HepG2 (cell line): ENCODE data around the gene TBCD. TPM values are rescaled to one million over a fixed set of nuclear protein-coding genes. Genes with fewer than 3 reads are reported as not detected.

Experiments
- ARHGAP35 ChIP-seq: sonication (generic); formaldehyde crosslinking; IDR thresholded peaks from 2 replicates; pipeline ENCODE4 v1.9.0; 2022; ENCODE audit warnings: mild to moderate bottlenecking, inconsistent platforms, moderate library complexity, missing genetic modification reagents, borderline replicate concordance
- CEBPG ChIP-seq: IDR thresholded peaks from 2 replicates; pipeline ENCODE4 v1.6.1; 2016
- CREB1 ChIP-seq, 2 experiments: fragments of 450-650 bp in 1 of 2; IDR thresholded peaks; 2 replicates each; pipeline ENCODE4 v1.6.1; 2016 to 2017; ENCODE audit warnings: control low read depth in 1 of 2, mild to moderate bottlenecking in 1 of 2, missing compliant biosample characterization in 1 of 2, missing genetic modification characterization in 1 of 2
- FOXA3 ChIP-seq: IDR thresholded peaks from 2 replicates; pipeline ENCODE4 v1.6.1; 2016; ENCODE audit warnings: missing genetic modification reagents, missing compliant biosample characterization
- JUNB ChIP-seq: sonication (generic); formaldehyde crosslinking; IDR thresholded peaks from 2 replicates; pipeline ENCODE4 v1.8.0; 2022; ENCODE audit warnings: missing genetic modification reagents, mild to moderate bottlenecking, borderline replicate concordance
- KDM5A ChIP-seq: fragments of 200-600 bp; sonication (generic); IDR thresholded peaks from 2 replicates; pipeline ENCODE4 v1.7.0; 2018; ENCODE audit warnings: antibody characterized with exemption, mild to moderate bottlenecking, low read length, borderline replicate concordance
- MAZ ChIP-seq, 2 experiments: sonication (generic) in 1 of 2; formaldehyde crosslinking in 1 of 2; IDR thresholded peaks; 2 replicates each; pipeline versions ENCODE4 v1.5.0 to v1.6.1; 2012 to 2020; ENCODE audit warnings: low read depth in 2 of 2, mild to moderate bottlenecking in 2 of 2, borderline replicate concordance in 1 of 2, improper control_type of control experiment in 1 of 2, low read length in 1 of 2, missing genetic modification reagents in 1 of 2, moderate library complexity in 1 of 2
- NPAS2 ChIP-seq: sonication (generic); formaldehyde crosslinking; IDR thresholded peaks from 2 replicates; pipeline ENCODE4 v1.8.0; 2022; ENCODE audit warnings: mild to moderate bottlenecking, missing genetic modification reagents, borderline replicate concordance
- SALL2 ChIP-seq: sonication (generic); formaldehyde crosslinking; IDR thresholded peaks from 2 replicates; pipeline ENCODE4 v1.8.1; 2023; ENCODE audit warnings: mild to moderate bottlenecking, missing genetic modification reagents, inconsistent platforms
- ZBTB21 ChIP-seq: sonication (generic); formaldehyde crosslinking; IDR thresholded peaks from 2 replicates; pipeline ENCODE4 v1.4.0; 2020; ENCODE audit warnings: missing genetic modification reagents
- ZFP90 ChIP-seq: sonication (generic); formaldehyde crosslinking; IDR thresholded peaks from 2 replicates; pipeline ENCODE4 v1.8.0; 2022; ENCODE audit warnings: missing genetic modification reagents, mild to moderate bottlenecking, inconsistent platforms, borderline replicate concordance
- ZIK1 ChIP-seq: sonication (generic); formaldehyde crosslinking; IDR thresholded peaks from 2 replicates; pipeline ENCODE4 v1.5.0; 2020; ENCODE audit warnings: mild to moderate bottlenecking, low read depth, missing genetic modification reagents, borderline replicate concordance
- ZKSCAN5 ChIP-seq: sonication (generic); formaldehyde crosslinking; IDR thresholded peaks from 2 replicates; pipeline ENCODE4 v1.5.1; 2020; ENCODE audit warnings: mild to moderate bottlenecking, missing genetic modification reagents
- ZNF75D ChIP-seq: sonication (generic); formaldehyde crosslinking; IDR thresholded peaks from 2 replicates; pipeline ENCODE4 v1.8.1; 2023; ENCODE audit warnings: missing genetic modification reagents, mild to moderate bottlenecking, borderline replicate concordance
- ZNF777 ChIP-seq: sonication (generic); formaldehyde crosslinking; IDR thresholded peaks from 2 replicates; pipeline ENCODE4 v1.4.0; 2020; ENCODE audit warnings: missing genetic modification reagents
- ZNF790 ChIP-seq: sonication (generic); formaldehyde crosslinking; IDR thresholded peaks from 2 replicates; pipeline ENCODE4 v1.8.0; 2022; ENCODE audit warnings: missing genetic modification reagents, mild to moderate bottlenecking, borderline replicate concordance
- ZSCAN31 ChIP-seq: sonication (generic); formaldehyde crosslinking; IDR thresholded peaks from 2 replicates; pipeline ENCODE4 v1.5.0; 2020; ENCODE audit warnings: low read depth, mild to moderate bottlenecking, missing genetic modification reagents
- polyA plus RNA-seq, 8 experiments: library from polyadenylated mRNA; depleted of rRNA in 3 of 8; stranded (reverse) in 7 of 8; unstranded in 1 of 8; fragments of >200 nt; fragmentation: Illumina TruSeq in 4 of 8; extraction: Trizol in 4 of 8; gene quantifications; 2 replicates each; pipeline versions ENCODE4 v1.2.1 to v1.2.3, GENCODE V29; 2011 to 2016; ENCODE audit warnings: low read depth in 4 of 8, missing spikeins in 1 of 8, mixed read lengths in 1 of 8; ENCODE audit not compliant: insufficient read depth in 1 of 8
- total RNA-seq, 5 experiments: library from RNA; depleted of rRNA; stranded (reverse); fragments of >200 nt; fragmentation: Illumina TruSeq; extraction: Trizol; gene quantifications; 2 replicates each; pipeline ENCODE4 v1.2.3, GENCODE V29; 2016; ENCODE audit warnings: low read depth in 1 of 5
- TF ChIP-seq, protein P1 (sequence below): sonication (generic); formaldehyde crosslinking; IDR thresholded peaks from 2 replicates; pipeline ENCODE4 v1.4.0; 2020; ENCODE audit warnings: missing genetic modification reagents
- TF ChIP-seq, protein P2 (sequence below): sonication (generic); formaldehyde crosslinking; IDR thresholded peaks from 2 replicates; pipeline ENCODE4 v1.4.0; 2020; ENCODE audit warnings: mild to moderate bottlenecking, missing genetic modification reagents

TBCD gene
- total and polyA plus RNA-seq, 2 of the 13 experiments (the other 11 are each of a cell fraction or from before 2014, with no cell fraction given), result 33.9 to 54.8 TPM

- TF ChIP-seq ZNF790 (CRISPR knock-in tag), result no peak
- peak; percentile 24; the same call in 1 of the 2 replicates for TF ChIP-seq MAZ (IDR thresholded peaks at IDR 0.05; ENCODE audit: borderline replicate concordance, low read depth, low read length)
- TF ChIP-seq MAZ (CRISPR knock-in tag; IDR thresholded peaks at IDR 0.05; ENCODE audit: low read depth), result no peak
- TF ChIP-seq, protein P1, sequence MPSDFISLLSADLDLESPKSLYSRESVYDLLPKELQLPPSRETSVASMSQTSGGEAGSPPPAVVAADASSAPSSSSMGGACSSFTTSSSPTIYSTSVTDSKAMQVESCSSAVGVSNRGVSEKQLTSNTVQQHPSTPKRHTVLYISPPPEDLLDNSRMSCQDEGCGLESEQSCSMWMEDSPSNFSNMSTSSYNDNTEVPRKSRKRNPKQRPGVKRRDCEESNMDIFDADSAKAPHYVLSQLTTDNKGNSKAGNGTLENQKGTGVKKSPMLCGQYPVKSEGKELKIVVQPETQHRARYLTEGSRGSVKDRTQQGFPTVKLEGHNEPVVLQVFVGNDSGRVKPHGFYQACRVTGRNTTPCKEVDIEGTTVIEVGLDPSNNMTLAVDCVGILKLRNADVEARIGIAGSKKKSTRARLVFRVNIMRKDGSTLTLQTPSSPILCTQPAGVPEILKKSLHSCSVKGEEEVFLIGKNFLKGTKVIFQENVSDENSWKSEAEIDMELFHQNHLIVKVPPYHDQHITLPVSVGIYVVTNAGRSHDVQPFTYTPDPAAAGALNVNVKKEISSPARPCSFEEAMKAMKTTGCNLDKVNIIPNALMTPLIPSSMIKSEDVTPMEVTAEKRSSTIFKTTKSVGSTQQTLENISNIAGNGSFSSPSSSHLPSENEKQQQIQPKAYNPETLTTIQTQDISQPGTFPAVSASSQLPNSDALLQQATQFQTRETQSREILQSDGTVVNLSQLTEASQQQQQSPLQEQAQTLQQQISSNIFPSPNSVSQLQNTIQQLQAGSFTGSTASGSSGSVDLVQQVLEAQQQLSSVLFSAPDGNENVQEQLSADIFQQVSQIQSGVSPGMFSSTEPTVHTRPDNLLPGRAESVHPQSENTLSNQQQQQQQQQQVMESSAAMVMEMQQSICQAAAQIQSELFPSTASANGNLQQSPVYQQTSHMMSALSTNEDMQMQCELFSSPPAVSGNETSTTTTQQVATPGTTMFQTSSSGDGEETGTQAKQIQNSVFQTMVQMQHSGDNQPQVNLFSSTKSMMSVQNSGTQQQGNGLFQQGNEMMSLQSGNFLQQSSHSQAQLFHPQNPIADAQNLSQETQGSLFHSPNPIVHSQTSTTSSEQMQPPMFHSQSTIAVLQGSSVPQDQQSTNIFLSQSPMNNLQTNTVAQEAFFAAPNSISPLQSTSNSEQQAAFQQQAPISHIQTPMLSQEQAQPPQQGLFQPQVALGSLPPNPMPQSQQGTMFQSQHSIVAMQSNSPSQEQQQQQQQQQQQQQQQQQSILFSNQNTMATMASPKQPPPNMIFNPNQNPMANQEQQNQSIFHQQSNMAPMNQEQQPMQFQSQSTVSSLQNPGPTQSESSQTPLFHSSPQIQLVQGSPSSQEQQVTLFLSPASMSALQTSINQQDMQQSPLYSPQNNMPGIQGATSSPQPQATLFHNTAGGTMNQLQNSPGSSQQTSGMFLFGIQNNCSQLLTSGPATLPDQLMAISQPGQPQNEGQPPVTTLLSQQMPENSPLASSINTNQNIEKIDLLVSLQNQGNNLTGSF (CRISPR knock-in tag), result no peak
- TF ChIP-seq ZIK1, result no peak
- TF ChIP-seq ZSCAN31 (CRISPR knock-in tag), result 0 out of 2 replicates have a peak, but pooled peaks have one; percentile 25
- TF ChIP-seq NPAS2 (CRISPR knock-in tag), result no peak
- TF ChIP-seq CREB1 (IDR thresholded peaks at IDR 0.05), result no peak
- TF ChIP-seq CREB1 (CRISPR knock-in tag; IDR thresholded peaks at IDR 0.05), result no peak
- no peak for TF ChIP-seq ZNF75D
- no peak for TF ChIP-seq ZNF777
- TF ChIP-seq FOXA3, result peak; percentile 68
- no peak for TF ChIP-seq ZKSCAN5 (CRISPR knock-in tag)
- TF ChIP-seq JUNB (CRISPR knock-in tag), result no peak
- TF ChIP-seq, protein P2, sequence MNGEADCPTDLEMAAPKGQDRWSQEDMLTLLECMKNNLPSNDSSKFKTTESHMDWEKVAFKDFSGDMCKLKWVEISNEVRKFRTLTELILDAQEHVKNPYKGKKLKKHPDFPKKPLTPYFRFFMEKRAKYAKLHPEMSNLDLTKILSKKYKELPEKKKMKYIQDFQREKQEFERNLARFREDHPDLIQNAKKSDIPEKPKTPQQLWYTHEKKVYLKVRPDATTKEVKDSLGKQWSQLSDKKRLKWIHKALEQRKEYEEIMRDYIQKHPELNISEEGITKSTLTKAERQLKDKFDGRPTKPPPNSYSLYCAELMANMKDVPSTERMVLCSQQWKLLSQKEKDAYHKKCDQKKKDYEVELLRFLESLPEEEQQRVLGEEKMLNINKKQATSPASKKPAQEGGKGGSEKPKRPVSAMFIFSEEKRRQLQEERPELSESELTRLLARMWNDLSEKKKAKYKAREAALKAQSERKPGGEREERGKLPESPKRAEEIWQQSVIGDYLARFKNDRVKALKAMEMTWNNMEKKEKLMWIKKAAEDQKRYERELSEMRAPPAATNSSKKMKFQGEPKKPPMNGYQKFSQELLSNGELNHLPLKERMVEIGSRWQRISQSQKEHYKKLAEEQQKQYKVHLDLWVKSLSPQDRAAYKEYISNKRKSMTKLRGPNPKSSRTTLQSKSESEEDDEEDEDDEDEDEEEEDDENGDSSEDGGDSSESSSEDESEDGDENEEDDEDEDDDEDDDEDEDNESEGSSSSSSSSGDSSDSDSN (CRISPR knock-in tag), result peak; percentile 72
- no peak for TF ChIP-seq ARHGAP35 (CRISPR knock-in tag)
- TF ChIP-seq SALL2 (CRISPR knock-in tag), result no peak
- peak; percentile 52; the same call in 1 of the 2 replicates for TF ChIP-seq CEBPG (CRISPR knock-in tag)
- TF ChIP-seq ZFP90 (CRISPR knock-in tag), result no peak
- TF ChIP-seq ZBTB21, result no peak
- no peak for TF ChIP-seq KDM5A
Observed at GRCh38 chr17:82881900-82882714, 130.2 kb downstream of the TBCD start (continued).
